ENCODE measurements around the gene LMOD1. TPM values are rescaled to one million over a fixed set of nuclear protein-coding genes. Genes with fewer than 3 reads are reported as not detected.
"Not testable (repeated sequence)": the region's sequence is repeated elsewhere in the genome, so short reads cannot be mapped to it uniquely, and the experiment has no call there.

The LMOD1 gene
- total RNA-seq, 6 experiments from 2014 or later, result 1.1 to 3.5 (median 2.1) TPM

DNA sequence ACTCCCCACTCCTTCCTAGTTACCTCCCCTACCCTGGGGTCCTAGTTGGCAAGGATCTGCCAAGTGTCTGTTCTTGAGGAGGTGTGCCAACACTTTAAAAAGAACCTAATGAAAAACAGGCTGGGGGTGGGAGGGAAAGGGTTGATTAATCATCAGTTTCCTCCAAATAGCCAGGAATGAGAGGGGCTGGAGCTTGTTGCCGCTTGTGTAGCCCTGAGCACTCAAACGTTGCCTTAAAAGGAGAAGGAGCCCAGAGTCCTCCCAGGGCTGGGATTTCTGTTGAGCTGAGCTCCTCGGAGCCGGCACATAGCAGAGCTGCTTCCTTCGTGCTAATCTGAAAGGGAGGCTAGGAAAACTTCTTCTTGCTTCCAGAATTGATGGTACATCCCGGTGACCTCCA is 41.8 kb downstream of the LMOD1 start:
- Histone ChIP-seq H3K4me3 (no peak overlapping the region), H3K27me3 (no peaks in the 10 kb centered on the region), H3K9me3 (no peaks in the 10 kb centered on the region), H3K36me3 (no peaks in the 10 kb centered on the region), H3K27ac (peak overlapping the region in 2 of 3 donors; percentile 15 to 31), H3K4me1 (peaks cover 0 to 19% (median 0%) of the 10 kb centered on the region in 4 donors)
- DNase-seq (no peak), ATAC-seq (peak in 2 of 4 donors; percentile 7 to 49)
- intact Hi-C loops (cut with DNase I), result loop anchor here in 1 of 2 donors (10.0 kb wide), 1 partner anchor 220 kb away; the partner anchor contains the start of gene GPR37L1
- TF ChIP-seq POLR2A (IDR thresholded peaks at IDR 0.05), result no peak
- TF ChIP-seq, protein P1, sequence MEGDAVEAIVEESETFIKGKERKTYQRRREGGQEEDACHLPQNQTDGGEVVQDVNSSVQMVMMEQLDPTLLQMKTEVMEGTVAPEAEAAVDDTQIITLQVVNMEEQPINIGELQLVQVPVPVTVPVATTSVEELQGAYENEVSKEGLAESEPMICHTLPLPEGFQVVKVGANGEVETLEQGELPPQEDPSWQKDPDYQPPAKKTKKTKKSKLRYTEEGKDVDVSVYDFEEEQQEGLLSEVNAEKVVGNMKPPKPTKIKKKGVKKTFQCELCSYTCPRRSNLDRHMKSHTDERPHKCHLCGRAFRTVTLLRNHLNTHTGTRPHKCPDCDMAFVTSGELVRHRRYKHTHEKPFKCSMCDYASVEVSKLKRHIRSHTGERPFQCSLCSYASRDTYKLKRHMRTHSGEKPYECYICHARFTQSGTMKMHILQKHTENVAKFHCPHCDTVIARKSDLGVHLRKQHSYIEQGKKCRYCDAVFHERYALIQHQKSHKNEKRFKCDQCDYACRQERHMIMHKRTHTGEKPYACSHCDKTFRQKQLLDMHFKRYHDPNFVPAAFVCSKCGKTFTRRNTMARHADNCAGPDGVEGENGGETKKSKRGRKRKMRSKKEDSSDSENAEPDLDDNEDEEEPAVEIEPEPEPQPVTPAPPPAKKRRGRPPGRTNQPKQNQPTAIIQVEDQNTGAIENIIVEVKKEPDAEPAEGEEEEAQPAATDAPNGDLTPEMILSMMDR (IDR thresholded peaks at IDR 0.05), result no peak
- WGBS (ENCODE audit: insufficient coverage, low coverage, low lambda C conversion rate, missing lambda C conversion rate), result 73% methylated on average over 6 of the region's 6 CpGs

DNA sequence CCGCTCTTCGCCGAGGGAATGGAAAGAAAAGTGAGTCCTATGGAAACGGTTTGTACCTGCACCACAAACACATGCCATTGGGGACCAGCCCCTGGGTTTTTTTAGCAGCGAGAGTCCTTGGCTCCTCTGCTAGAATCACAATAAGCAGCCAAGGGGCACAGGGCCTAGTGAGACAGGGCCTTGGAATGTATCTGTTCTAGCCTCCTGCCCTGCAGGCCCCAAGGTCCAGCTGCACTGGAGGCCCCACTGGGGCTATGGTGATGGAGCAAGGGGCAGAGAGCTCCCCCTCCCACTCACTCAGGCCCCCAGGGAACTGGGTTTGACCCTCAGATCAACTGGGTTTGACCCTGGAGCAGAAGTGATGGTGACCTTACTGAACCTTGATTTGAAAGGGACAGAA is 43.2 kb downstream of the LMOD1 start:
- ATAC-seq (no peak), DNase-seq (no peak)
- Histone ChIP-seq H3K36me3 (no peaks in the 10 kb centered on the region), H3K27me3 (no peaks in the 10 kb centered on the region), H3K27ac (no peak overlapping the region), H3K4me1 (peaks cover 0 to 24% (median 0%) of the 10 kb centered on the region in 4 donors), H3K4me3 (no peak overlapping the region), H3K9me3 (no peaks in the 10 kb centered on the region)
- no peak for TF ChIP-seq POLR2A (IDR thresholded peaks at IDR 0.05)
- TF ChIP-seq, protein P1 (IDR thresholded peaks at IDR 0.05), result no peak
- WGBS (ENCODE audit: insufficient coverage, low coverage, low lambda C conversion rate, missing lambda C conversion rate), result 63% methylated on average over 5 of the region's 5 CpGs
- intact Hi-C loops (cut with DNase I), result loop anchor here in 1 of 2 donors (10.0 kb wide), 1 partner anchor 222 kb away; the partner anchor contains the start of gene GPR37L1

DNA sequence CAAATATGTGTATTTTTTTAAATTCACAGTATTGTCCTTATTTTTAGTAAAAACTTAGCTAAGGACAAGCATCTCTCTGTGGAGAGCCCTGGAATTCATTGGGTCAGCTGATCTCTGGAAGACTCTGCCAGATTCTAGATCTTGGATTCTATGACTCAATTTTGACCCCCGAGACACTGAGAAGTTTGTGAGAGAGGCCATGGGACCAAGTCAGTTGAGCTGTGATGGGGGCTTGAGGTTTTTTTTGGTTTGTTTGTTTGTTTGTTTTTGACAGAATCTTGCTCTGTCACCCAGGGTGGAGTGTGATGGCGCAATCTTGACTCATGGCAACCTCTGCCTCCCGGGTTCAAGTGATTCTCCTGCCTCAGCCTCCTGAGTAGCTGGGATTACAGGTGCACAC is 44.1 kb downstream of the LMOD1 start:
- intact Hi-C loops (cut with DNase I), result loop anchor here in 1 of 2 donors (10.0 kb wide), 1 partner anchor 223 kb away; the partner anchor contains the start of gene GPR37L1
- no peak for ATAC-seq
- no peak for TF ChIP-seq POLR2A (IDR thresholded peaks at IDR 0.05)
- TF ChIP-seq, protein P1 (IDR thresholded peaks at IDR 0.05), result no peak

DNA sequence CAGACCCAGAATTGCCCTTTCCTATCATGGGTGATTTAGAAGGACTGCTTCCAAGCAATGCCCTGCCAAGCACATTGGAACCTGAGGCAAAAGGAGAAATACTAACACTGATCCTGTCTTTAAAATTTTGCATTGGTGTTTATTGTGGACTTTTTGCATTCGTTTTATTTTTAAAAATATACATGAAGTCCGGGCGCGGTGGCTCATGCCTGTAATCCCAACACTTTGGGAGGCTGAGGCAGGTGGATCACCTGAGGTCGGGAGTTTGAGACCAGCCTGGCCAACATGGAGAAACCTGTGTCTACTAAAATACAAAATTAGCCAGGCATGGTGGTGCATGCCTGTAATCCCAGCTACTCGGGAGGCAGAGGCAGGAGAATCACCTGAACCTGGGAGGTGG is 45.3 kb downstream of the LMOD1 start:
- not testable (repeated sequence) for H3K27ac ChIP-seq, H3K4me3 ChIP-seq, H3K9me3 ChIP-seq, ATAC-seq, DNase-seq, H3K27me3 ChIP-seq, H3K36me3 ChIP-seq
- peaks cover 0 to 21% (median 0%) of the 10 kb centered on the region in 4 donors for H3K4me1 ChIP-seq
- intact Hi-C loops (cut with DNase I), result loop anchor here in 1 of 2 donors (10.0 kb wide), 1 partner anchor 224 kb away; the partner anchor contains the start of gene GPR37L1
- 95% methylated on average over 6 of the region's 6 CpGs for WGBS (ENCODE audit: insufficient coverage, low coverage, low lambda C conversion rate, missing lambda C conversion rate)

More for the DNA sequence above, 44.1 kb downstream of the LMOD1 start:
- no peaks in the 10 kb centered on the region for H3K9me3 ChIP-seq
- no peaks in the 10 kb centered on the region for H3K36me3 ChIP-seq
- DNase-seq, result no peak
- 77% methylated on average over 3 of the region's 3 CpGs for WGBS (ENCODE audit: insufficient coverage, low coverage, low lambda C conversion rate, missing lambda C conversion rate)
- no peak overlapping the region for H3K27ac ChIP-seq
- no peak overlapping the region for H3K4me3 ChIP-seq
- H3K27me3 ChIP-seq, result no peaks in the 10 kb centered on the region
- peaks cover 0 to 24% (median 0%) of the 10 kb centered on the region in 4 donors for H3K4me1 ChIP-seq

DNA sequence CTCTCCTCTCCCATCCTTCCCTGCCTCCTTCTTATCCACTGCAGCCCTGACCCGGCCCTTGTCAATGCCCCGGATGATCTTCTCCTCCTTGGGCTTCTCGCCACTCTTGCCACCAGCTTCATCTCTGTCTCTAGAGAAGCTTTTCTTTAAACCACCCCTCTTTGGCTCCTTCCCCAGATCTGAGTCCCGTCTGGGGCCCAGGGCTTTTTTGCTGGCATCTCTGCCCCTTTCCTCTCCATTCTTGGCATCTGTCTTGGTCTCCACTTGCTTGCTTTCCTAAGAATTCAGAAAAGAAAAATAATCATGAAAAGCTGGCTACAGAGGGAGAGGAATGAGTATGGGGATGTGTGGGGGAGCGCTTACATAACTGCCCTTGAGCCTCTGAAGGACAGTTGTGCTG is 45.9 kb downstream of the LMOD1 start:
- ATAC-seq (no peak), DNase-seq (no peak)
- Histone ChIP-seq H3K36me3 (no peaks in the 10 kb centered on the region), H3K27me3 (no peaks in the 10 kb centered on the region), H3K4me3 (no peak overlapping the region), H3K4me1 (peaks cover 0 to 15% (median 0%) of the 10 kb centered on the region in 4 donors), H3K27ac (no peak overlapping the region), H3K9me3 (no peaks in the 10 kb centered on the region)
- 81% methylated on average over 5 of the region's 5 CpGs for WGBS (ENCODE audit: insufficient coverage, low coverage, low lambda C conversion rate, missing lambda C conversion rate)
- intact Hi-C loops (cut with DNase I), result loop anchor here in 1 of 2 donors (10.0 kb wide), 1 partner anchor 224 kb away; the partner anchor contains the start of gene GPR37L1
- TF ChIP-seq, protein P1 (IDR thresholded peaks at IDR 0.05), result no peak
- no peak for TF ChIP-seq POLR2A (IDR thresholded peaks at IDR 0.05)
